Epithelial cell of proximal tubule (primary cell): ENCODE results near the gene SYPL1. TPM values are rescaled to one million over a fixed set of nuclear protein-coding genes. Genes with fewer than 3 reads are reported as not detected.
A peak's percentile ranks its signal among the peaks of the same experiment; 100 is the strongest.

Source experiments
- DNase-seq: peaks from one replicate; pipeline ENCODE4 v3.0.0-alpha.2; 2011; ENCODE audit warnings: low read depth
- H3K4me3 ChIP-seq: 2 replicates; pipeline ENCODE4 v1.5.1; 2011; ENCODE audit warnings: low read depth, mild to moderate bottlenecking, low read length
- CTCF ChIP-seq: conservative IDR thresholded peaks from 2 replicates; pipeline ENCODE4 v1.5.1; 2012; ENCODE audit warnings: low read depth, mild to moderate bottlenecking, low read length
- total RNA-seq: library from RNA; depleted of rRNA; stranded (reverse); fragments of >200 nt; gene quantifications from 2 replicates; pipeline ENCODE4 v1.2.3, GENCODE V29; 2015

SYPL1 gene
- total RNA-seq, 1 donor from 2014 or later: 62.2 TPM

DNA sequence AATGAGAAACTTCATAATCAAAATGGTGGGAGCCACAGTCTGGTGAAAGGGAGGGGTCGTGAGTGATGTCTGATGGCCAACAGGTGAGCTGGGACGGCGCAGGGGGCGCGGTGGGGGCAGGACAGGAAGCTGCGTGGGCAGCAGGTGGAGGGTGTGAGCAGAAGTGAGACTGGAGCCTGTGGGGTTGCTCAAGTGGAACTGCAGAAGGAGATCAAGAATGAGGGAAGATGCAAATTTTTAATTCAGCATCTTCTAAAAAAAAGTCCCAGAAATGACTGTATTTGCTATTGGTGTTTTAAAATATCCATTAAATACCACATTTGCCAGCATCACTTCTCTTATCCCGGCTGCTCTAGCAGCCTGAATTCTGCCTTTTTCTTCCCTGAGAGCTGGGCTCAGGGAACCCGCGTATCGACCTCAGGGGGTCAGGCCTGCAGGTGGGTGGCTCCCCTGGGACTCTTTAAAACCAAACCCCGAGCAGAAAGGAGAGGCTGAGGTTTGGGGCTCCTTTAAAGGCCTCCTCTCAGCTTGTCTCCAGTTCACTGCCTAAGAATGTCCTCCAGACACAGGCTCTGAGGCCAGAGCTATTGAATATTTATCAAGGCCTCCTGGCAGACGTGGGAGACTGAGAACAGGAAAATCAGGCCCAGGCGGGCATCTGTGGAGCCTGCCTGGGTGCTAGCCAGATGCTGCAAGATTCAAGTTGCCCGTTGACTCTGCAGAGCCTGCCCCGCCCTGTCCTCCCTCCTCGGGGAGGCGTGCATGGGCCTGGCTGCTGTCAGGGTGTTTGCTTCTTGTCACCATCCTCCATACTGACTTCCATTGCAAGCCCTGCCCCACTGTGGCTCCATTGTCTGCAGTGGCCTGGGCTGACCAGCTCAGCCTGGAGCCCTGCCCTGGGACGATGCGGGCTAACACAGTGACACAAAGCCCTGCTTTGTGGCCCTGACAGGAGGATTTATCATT, 53.9 kb downstream of the SYPL1 start:
- no peak for DNase-seq
- TF ChIP-seq CTCF: peak; percentile 2
- no peak overlapping the region for H3K4me3 ChIP-seq

DNA sequence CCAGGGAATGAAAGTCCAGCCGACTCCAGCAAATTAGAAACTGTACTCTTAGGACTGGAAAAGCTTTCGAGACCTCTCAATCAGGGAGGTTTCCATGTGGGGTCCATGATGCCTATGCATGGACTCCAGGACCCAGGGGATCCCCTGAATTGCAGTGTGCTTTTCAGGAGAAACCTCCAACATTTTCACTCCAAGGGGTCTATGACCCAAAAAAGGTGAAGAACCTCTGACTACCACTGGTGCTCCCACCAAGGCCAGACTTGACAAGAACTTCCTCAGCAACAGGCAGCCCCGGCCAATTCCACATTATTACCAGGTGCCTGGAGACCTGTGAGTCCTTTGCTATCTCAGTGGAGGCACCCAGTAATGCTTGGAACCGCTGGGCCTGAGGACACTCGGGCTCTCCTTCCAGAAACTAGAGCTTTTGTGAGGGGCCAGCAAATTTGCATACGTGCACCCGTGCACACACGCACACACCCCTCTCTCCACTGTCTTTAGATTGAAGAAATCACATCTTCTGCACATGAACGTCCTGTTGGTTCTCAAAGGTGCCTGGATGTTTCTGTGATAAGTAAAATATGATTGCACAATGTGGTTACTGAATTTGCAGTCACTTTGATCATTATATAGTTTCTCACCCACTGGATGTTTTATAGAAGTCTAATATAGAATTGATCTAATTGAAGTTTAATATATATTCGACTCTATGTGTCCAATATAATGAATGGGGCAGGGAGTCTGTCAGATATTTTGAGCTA, 54.7 kb downstream of the SYPL1 start:
- TF ChIP-seq CTCF: no peak
- DNase-seq: no peak

GRCh38 chr7:106056513-106057203, 55.5 kb downstream of the SYPL1 start:
- no peak overlapping the region for H3K4me3 ChIP-seq
- no peak for DNase-seq
- peak; percentile 92 for TF ChIP-seq CTCF

More for the DNA sequence above, 54.7 kb downstream of the SYPL1 start:
- no peak overlapping the region for H3K4me3 ChIP-seq

DNA sequence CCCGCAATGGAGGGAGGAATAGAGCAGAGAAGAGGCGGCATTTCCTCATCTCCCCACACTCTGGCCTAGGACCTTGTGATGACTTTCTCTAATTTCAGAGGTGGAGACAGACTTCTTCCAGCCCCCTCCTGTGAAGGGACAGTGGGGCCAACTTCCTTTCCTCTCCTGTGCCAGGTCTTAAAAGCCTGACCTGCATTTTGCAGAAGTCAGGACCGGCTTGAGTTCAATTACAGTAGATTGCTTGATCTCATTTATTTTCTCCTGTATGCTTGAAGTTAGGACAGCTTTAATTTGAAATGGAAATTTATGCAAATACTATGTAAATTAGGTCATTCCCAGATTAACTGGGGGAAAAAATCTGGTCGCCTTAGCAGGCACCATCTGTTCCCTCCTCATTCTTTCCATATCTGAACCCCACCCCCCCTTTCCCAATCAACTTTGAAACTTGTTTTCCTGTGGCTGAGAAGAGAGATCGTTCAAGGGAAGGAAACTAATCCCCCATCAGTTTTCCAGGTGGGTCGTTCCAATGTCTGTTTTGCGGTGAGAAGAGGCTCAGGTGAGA, 57.1 kb downstream of the SYPL1 start:
- DNase-seq: no peak
- TF ChIP-seq CTCF: no peak
- H3K4me3 ChIP-seq: no peak overlapping the region

GRCh38 chr7:106054156-106054910, 57.8 kb downstream of the SYPL1 start:
- no peak for TF ChIP-seq CTCF
- no peak overlapping the region for H3K4me3 ChIP-seq
- no peak for DNase-seq

DNA sequence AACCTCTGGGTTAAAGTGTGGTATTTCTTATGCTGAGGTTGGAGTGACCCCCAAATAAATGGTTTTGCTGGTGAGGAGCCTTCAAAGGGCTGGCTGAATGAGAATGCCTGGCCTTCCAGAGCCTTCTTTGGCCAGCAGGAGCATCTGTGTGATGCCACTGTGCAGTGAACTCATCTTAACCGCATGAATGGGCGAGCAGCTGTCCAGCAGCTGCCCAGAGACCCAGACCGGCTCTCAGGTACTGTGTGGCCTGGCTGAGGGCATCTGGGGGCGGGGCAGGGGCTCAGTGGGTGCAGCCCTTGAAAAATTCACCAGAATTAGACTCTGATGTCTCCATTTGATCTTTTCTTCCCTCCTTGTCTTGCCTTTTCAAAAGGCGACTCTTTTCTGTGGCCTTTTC, 59.0 kb downstream of the SYPL1 start:
- peak; percentile 39 for TF ChIP-seq CTCF
- H3K4me3 ChIP-seq: no peak overlapping the region
- DNase-seq: no peak
